ENCODE measurements around the gene SMG5.
A peak's percentile ranks its signal among the peaks of the same experiment; 100 is the strongest.

SMG5 gene

GRCh38 chr1:156281281-156281680 lies 1.3 kb downstream of the SMG5 start:
- peak; percentile 37 to 47 (median 46) for DNase-seq (ENCODE audit: low read depth in 2 of 3, low spot score in 1 of 3)

DNA sequence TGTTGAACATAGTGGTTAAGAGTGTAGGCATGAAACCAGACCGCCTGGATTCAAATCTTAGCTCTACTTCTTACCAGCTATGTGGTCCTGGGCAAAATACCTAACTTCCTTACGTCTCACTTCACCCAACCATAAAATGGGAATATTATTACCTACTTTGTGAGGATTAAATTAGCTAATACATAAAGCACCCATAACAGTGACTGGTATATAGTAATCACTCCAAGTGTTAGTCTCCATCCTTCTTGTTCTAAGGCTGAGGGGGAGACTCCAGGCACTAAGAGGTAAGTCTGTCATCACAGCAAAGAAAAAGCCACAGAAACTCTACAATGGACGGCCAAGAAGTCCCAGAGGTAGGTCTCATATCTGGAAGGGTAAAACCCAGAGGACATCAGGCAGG lies 2.8 kb downstream of the SMG5 start:
- no peak for DNase-seq (ENCODE audit: low read depth in 2 of 3, low spot score in 1 of 3)

GRCh38 chr1:156276966-156277381 lies 5.7 kb downstream of the SMG5 start:
- DNase-seq (ENCODE audit: low read depth in 2 of 3, low spot score in 1 of 3) = no peak

- no peak for DNase-seq (ENCODE audit: low read depth in 2 of 3, low spot score in 1 of 3)
These were observed 6.1 kb downstream of the SMG5 start for GRCh38 chr1:156276532-156276931.

GRCh38 chr1:156270314-156270713 lies 12.3 kb downstream of the SMG5 start:
- no peak for DNase-seq (ENCODE audit: low read depth in 2 of 3, low spot score in 1 of 3)

- DNase-seq (ENCODE audit: low read depth in 2 of 3, low spot score in 1 of 3) = no peak
These were observed 14.3 kb downstream of the SMG5 start for GRCh38 chr1:156268336-156268735.

DNA sequence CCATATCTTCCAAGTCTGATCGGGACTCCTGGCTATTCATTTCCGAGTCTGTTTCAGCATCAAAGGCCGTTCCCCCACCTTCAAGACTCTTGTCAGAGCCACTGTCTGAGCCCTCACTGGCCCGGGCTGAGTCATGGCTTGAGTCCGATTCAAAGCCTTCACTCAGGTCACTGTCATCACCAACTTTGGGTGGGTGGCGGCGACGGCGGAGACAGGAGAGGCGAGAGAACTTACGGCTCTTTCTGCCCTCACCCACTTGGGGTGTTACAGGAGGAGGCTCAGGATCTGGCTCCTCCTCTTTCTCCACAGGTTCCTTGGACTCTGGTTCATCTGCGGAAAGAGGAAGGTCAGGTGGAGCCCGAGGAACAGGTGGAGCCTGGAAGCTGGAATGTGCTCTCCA lies 16.6 kb downstream of the SMG5 start:
- DNase-seq (ENCODE audit: low read depth in 2 of 3, low spot score in 1 of 3) = no peak

DNA sequence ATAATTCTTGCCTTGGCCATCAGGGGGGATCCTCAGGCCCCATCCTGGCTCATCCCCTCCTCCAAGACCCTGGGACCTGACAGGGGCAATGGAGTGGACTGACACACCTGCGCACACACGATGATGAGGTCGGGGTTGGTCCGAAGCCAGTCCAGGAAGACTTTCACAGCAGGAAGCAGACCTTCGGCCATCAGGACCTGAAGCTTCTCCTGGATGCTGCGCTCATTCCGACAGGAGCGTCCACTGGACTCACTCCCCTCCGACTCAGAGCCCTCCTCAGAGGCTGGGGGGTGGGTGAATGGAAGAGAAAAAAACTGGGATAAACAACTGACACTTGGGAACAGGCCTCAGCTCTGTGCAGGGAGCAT lies 19.4 kb downstream of the SMG5 start:
- DNase-seq (ENCODE audit: low read depth in 2 of 3, low spot score in 1 of 3) = no peak

- DNase-seq (ENCODE audit: low read depth in 2 of 3, low spot score in 1 of 3) = no peak
These were observed 20.0 kb downstream of the SMG5 start for GRCh38 chr1:156262461-156263287.

DNA sequence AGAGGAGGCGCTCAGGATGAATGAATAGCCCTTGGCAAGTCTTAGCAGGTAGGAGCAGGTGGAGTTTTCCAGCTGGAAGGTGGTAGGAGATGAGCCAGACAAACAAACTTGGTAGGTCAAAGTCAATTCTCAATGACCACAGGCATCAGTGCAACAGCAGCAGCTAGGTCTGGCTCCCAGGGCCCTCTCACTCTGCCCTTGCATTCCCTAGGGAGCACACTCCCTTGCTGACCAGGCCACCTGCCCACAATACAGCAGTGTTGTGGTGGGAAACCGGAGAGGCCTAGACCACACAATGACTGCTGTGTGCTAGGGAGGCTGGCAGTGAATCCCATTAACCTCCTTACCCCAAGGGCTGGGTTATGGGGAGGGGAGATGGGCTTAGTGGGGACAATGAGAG lies 21.7 kb downstream of the SMG5 start:
- DNase-seq (ENCODE audit: low read depth in 2 of 3, low spot score in 1 of 3) = no peak

GRCh38 chr1:156259805-156260204 lies 22.8 kb downstream of the SMG5 start:
- no peak for DNase-seq (ENCODE audit: low read depth in 2 of 3, low spot score in 1 of 3)

DNA sequence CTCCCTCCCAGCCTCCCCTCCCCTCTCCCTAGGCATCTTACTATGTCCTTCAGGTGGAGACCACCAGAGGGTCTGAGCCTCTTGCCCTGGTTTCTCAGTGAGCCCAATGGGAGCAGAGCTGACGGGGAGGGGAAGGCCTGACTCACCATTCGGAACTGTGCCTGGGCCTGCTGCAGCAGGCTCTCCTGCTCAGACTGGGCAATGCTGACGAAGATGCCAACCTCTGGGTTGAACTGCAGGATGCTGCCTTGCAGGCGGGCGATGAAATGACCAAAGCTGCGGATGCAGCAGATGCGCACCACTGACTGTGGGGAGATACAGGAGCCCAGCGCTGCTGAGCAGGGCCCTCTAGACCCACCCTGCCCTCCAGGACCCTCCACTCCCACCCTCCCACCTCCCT lies 23.8 kb downstream of the SMG5 start:
- no peak for DNase-seq (ENCODE audit: low read depth in 2 of 3, low spot score in 1 of 3)

- DNase-seq (ENCODE audit: low read depth in 2 of 3, low spot score in 1 of 3) = no peak
These were observed 24.9 kb downstream of the SMG5 start for GRCh38 chr1:156257711-156258110.

GRCh38 chr1:156253634-156254033 lies 29.0 kb downstream of the SMG5 start:
- no peak for DNase-seq (ENCODE audit: low read depth in 2 of 3, low spot score in 1 of 3)

DNA sequence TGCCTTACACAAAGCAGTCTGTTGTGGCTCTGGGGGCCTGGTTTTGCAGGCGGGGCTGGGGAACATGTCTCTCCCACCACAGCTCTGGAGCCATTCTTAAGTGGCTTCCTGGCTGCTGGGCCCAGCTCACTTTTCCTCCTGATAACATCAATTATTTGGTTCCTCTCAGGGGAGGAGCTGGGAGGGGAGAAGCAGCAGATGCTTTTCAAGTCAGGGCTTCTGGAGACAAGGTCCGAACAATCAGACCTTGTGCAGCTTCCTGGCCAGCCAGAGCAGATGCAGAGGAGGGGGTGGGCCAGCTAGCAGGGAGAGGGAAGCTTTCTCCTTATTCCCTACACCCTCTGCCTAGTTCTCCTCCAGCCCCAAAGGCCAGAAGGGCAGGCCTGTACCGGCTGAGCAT lies 31.1 kb downstream of the SMG5 start:
- DNase-seq (ENCODE audit: low read depth in 2 of 3, low spot score in 1 of 3) = no peak

- no peak for DNase-seq (ENCODE audit: low read depth in 2 of 3, low spot score in 1 of 3)
These were observed 33.0 kb downstream of the SMG5 start for GRCh38 chr1:156249593-156249992.

DNA sequence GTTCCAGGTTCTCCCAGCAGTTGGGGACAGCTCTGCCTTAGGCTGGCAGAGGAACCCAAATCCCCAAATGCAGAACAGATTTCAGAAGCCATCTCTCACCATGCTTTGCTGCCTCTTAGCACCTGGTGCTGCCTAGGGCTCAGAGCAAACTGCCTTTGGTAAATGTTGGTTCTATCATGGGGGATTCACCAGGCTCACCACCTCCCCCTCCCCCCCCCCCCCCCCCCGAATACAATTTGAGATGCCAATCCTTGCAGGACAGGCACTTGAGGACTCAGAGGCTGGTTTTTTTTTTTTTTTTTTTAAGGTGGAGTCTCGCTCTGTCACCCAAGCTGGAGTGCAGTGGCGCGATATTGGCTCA lies 34.3 kb downstream of the SMG5 start:
- DNase-seq (ENCODE audit: low read depth in 2 of 3, low spot score in 1 of 3) = no peak

DNA sequence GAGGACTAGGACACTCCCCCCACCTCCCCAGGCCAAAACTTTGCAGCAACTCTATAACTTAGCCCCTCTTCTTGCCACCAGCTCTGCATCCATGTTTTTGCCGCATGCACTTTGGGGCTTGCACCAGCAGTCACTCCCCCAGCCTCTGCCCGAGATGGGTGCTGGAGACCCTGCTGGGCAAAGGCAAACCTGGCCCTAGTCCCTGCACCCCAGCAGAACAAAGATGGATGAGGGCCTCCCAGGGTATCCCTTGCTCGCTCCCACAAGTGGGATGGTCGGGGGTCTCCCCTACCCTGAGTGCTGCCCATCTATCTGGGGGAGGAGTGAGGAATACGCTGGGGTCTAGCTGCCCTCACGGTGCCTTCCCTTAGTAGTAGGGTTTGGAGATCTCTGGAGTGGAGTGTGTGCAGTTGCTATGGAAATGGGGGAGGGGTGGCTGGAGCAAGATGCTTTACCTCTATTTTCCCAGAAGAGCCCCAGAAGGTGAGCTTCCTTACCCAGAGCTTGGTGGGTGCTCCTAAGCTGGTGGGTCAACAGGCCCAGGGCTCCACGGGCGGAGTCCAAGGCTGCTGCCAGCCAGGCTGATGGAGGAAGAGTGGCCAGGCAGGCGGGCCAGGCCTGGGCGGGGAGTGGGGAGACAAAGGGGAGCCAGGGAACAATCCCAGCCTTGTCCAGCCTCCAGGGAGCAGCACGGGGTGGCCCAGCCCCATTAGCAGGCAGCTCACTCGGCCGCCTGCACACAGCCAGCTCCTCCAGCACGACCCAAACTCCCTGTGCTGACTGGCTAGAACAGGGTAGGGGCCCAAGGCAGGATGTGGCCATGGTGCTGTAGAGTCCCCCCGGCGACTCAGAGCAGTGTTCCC lies 34.9 kb downstream of the SMG5 start, which contains the start of gene PAQR6:
PAQR6 (minus strand) TSS at position 597 of the 863 bp plus-strand sequence. CDS start 1,325 bp downstream, outside the sequence.
- DNase-seq (ENCODE audit: low read depth in 2 of 3, low spot score in 1 of 3) = no peak

DNA sequence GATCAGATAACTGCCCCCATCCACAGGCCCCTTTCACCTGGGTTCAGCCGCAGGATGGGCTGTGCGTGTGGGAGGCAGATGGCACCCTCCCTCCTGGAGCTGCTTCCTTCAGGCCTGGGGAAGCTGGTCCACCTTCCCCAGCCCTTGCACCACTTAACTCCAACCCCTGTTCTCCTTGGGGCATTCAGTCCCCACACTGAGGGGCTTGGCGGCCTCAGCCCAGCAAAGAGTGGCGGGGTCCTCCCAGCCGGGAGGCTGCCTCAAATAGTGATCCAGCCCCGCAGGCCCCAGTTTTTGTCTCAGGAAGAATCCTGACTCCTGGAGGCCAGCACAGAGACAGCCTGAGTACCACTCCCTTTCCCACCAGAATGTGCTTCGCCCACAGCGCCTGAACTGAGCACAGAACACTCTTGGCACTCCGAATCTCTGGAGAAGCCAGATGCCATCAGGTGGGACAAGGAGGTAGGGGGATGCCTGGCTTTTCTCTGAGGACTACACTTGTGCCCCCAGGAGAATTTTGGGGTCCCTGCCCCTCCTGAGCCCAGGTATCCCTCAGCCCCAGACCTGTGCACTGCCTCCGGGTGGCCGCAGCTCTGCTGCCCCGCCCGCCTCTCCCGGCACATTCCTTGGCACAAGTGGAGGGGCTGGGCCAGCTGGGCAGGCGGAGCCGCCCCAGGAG lies 35.7 kb downstream of the SMG5 start:
- no peak for DNase-seq (ENCODE audit: low read depth in 2 of 3, low spot score in 1 of 3)

GRCh38 chr1:156246241-156246780 lies 36.3 kb downstream of the SMG5 start:
- no peak for DNase-seq (ENCODE audit: low read depth in 2 of 3, low spot score in 1 of 3)

- DNase-seq (ENCODE audit: low read depth in 2 of 3, low spot score in 1 of 3) = peak in 1 of 3 donors; percentile 14
These were observed 37.0 kb downstream of the SMG5 start for GRCh38 chr1:156245451-156246232.
